GM12878 (cell line): ENCODE results near the gene LHX5. TPM values are rescaled to one million over a fixed set of nuclear protein-coding genes. Genes with fewer than 3 reads are reported as not detected.

Source experiments
- ATAC-seq: fragments of 200-7000 bp; cut with Tn5 transposase; 3 replicates; pipeline ENCODE4 v1.9.1; 2020; ENCODE audit warnings: mild to moderate bottlenecking, moderate library complexity
- BruUV-seq: library from RNA; stranded (reverse); fragments of 400-500 nt; replicated peaks from 2 replicates; lab custom pipeline; 2021; lab: Mats Ljungman, UMichigan
- CTCF ChIA-PET: fragments of 300-600 bp; sonication (Branson Sonifier 250); formaldehyde crosslinking; extraction: SDS; loops from one replicate; lab custom pipeline; 2021; ENCODE audit warnings: inconsistent platforms; lab: Yijun Ruan, JAX
- POLR2A ChIA-PET: fragments of 350-600 bp; formaldehyde crosslinking; extraction: SDS; loops from one replicate; lab custom pipeline; 2021; ENCODE audit warnings: inconsistent platforms; lab: Charles Lee
- RAD21 ChIA-PET: fragments of 300-600 bp; sonication (Branson Sonifier 250); formaldehyde crosslinking; loops from one replicate; lab custom pipeline; 2023; ENCODE audit warnings: antibody characterized with exemption; ENCODE audit not compliant: unreplicated experiment; lab: Charles Lee
- SMC1A ChIA-PET: fragments of 300-600 bp; sonication (Branson Sonifier 250); formaldehyde crosslinking; loops from one replicate; lab custom pipeline; 2023; ENCODE audit not compliant: unreplicated experiment, uncharacterized antibody; lab: Charles Lee
- DNase-seq: peaks from one replicate; pipeline ENCODE4 v3.0.0-alpha.2; 2011; ENCODE audit warnings: low read depth, low spot score
- FAIRE-seq: peaks from 3 replicates; lab custom pipeline; 2011; peaks lifted over from hg19 to GRCh38; lab: Jason Lieb, UNC
- H2AFZ ChIP-seq: 2 replicates; pipeline ENCODE4 v1.6.0; 2011; ENCODE audit warnings: low read depth, low read length, control low read depth; ENCODE audit not compliant: control insufficient read depth
- H3K27ac ChIP-seq: 2 replicates; pipeline ENCODE4 v1.5.1; 2011; ENCODE audit warnings: control low read depth; ENCODE audit not compliant: control insufficient read depth, insufficient read depth
- H3K27me3 ChIP-seq, 2 experiments: replicated peaks in 1 of 2; 2 replicates each; pipeline versions ENCODE4 v1.6.0 to v1.6.1; 2011; ENCODE audit warnings: low read length in 1 of 2; ENCODE audit not compliant: control insufficient read depth in 2 of 2, insufficient read depth in 2 of 2
- H3K36me3 ChIP-seq, 2 experiments: 2 replicates each; pipeline ENCODE4 v1.5.1; 2011; ENCODE audit warnings: low read length in 1 of 2; ENCODE audit not compliant: control insufficient read depth in 2 of 2, insufficient read depth in 2 of 2
- H3K4me1 ChIP-seq: 2 replicates; pipeline ENCODE4 v1.6.1; 2011; ENCODE audit warnings: mild to moderate bottlenecking, low read length, moderate library complexity, mixed read lengths; ENCODE audit not compliant: control insufficient read depth, insufficient read depth
- H3K4me2 ChIP-seq: 2 replicates; pipeline ENCODE4 v1.6.0; 2011; ENCODE audit warnings: control low read depth; ENCODE audit not compliant: control insufficient read depth, insufficient read depth
- H3K4me3 ChIP-seq: fragments of 200-600 bp; sonication (generic); 2 replicates; pipeline ENCODE4 v1.5.1; 2016
- H3K79me2 ChIP-seq: 2 replicates; pipeline ENCODE4 v1.6.0; 2011; ENCODE audit warnings: low read length; ENCODE audit not compliant: control insufficient read depth, insufficient read depth
- H3K9ac ChIP-seq: 2 replicates; pipeline ENCODE4 v1.8.0; 2011; ENCODE audit warnings: low read length, control low read depth, mixed read lengths; ENCODE audit not compliant: control insufficient read depth, insufficient read depth
- H3K9me3 ChIP-seq: replicated peaks from 3 replicates; pipeline ENCODE4 v1.5.1; 2011; ENCODE audit warnings: mild to moderate bottlenecking, low read length; ENCODE audit not compliant: control insufficient read depth, insufficient read depth
- H4K20me1 ChIP-seq: 2 replicates; pipeline ENCODE4 v1.6.0; 2011; ENCODE audit not compliant: control insufficient read depth, insufficient read depth
- ATF7 ChIP-seq: fragments of 450-650 bp; IDR thresholded peaks from 2 replicates; pipeline ENCODE4 v1.6.1; 2016; ENCODE audit warnings: low read depth, mild to moderate bottlenecking
- BCL11A ChIP-seq: IDR thresholded peaks from 2 replicates; pipeline ENCODE4 v1.6.1; 2011; ENCODE audit warnings: low read depth, low read length
- BCL3 ChIP-seq: IDR thresholded peaks from 2 replicates; pipeline ENCODE4 v1.6.1; 2011; ENCODE audit warnings: borderline replicate concordance, low read depth, mild to moderate bottlenecking, moderate library complexity, low read length; ENCODE audit not compliant: insufficient read depth, poor library complexity, severe bottlenecking
- CEBPZ ChIP-seq: fragments of 150-350 bp; IDR thresholded peaks from 2 replicates; pipeline ENCODE4 v1.6.1; 2016; ENCODE audit warnings: low read depth, low read length
- CHD2 ChIP-seq: IDR thresholded peaks from 2 replicates; pipeline ENCODE4 v1.6.1; 2011; ENCODE audit warnings: low read depth, low read length, improper control_type of control experiment, borderline replicate concordance
- HDAC6 ChIP-seq: fragments of 200-600 bp; sonication (generic); IDR thresholded peaks from one replicate; pipeline ENCODE4 v1.8.0; 2017; ENCODE audit warnings: antibody characterized with exemption; ENCODE audit not compliant: unreplicated experiment
- MYC ChIP-seq: IDR thresholded peaks from 2 replicates; pipeline ENCODE4 v1.6.1; 2011; ENCODE audit warnings: mild to moderate bottlenecking, low read length, moderate library complexity, inconsistent platforms; ENCODE audit not compliant: insufficient read depth, insufficient replicate concordance, insufficient read length, severe bottlenecking
- NR2F1 ChIP-seq: fragments of 450-650 bp; conservative IDR thresholded peaks from 2 replicates; pipeline ENCODE4 v1.6.1; 2017; ENCODE audit warnings: mild to moderate bottlenecking
- PKNOX1 ChIP-seq: fragments of 450-650 bp; IDR thresholded peaks from 2 replicates; pipeline ENCODE4 v1.6.1; 2016; ENCODE audit warnings: mild to moderate bottlenecking
- SMARCA5 ChIP-seq: fragments of 450-650 bp; IDR thresholded peaks from 2 replicates; pipeline ENCODE4 v1.6.1; 2017; ENCODE audit warnings: mild to moderate bottlenecking
- ZNF622 ChIP-seq: fragments of 450-650 bp; IDR thresholded peaks from 2 replicates; pipeline ENCODE4 v1.6.1; 2017; ENCODE audit warnings: mild to moderate bottlenecking, inconsistent platforms
- WGBS: methylation state at CpG from one replicate; pipeline ENCODE4 v1.1.6; 2016; ENCODE audit warnings: low lambda C conversion rate; ENCODE audit not compliant: insufficient replicate concordance, insufficient coverage; ENCODE audit errors: missing lambda C conversion rate; 5-methylcytosine and 5-hydroxymethylcytosine counted together
- in situ Hi-C: fragments of 300-500 bp; cut with MboI; formaldehyde crosslinking; loops from 9 replicates; pipeline ENCODE4 v1.14.3; 2018; ENCODE audit warnings: mixed read lengths
- intact Hi-C: fragments of 100-400 bp; cut with micrococcal nuclease; formaldehyde crosslinking; loops from one replicate; pipeline ENCODE4 v1.14.2; 2022; ENCODE audit not compliant: unreplicated experiment
- polyA plus RNA-seq, 11 experiments: library from polyadenylated mRNA; depleted of rRNA in 4 of 11; unstranded in 6 of 11; stranded (reverse) in 5 of 11; fragments of >200 nt; fragmentation: Nextera tagmentation in 4 of 11; fragmentation: Illumina TruSeq in 1 of 11; extraction: Ambion mirVana in 4 of 11; extraction: Trizol in 1 of 11; gene quantifications; 1 replicate in 1 of 11; 2 replicates in 10 of 11; pipeline versions ENCODE4 v1.2.1 to v1.2.3, GENCODE V29; 2011 to 2016; ENCODE audit warnings: inconsistent platforms in 2 of 11, missing spikeins in 2 of 11, low read depth in 1 of 11
- total RNA-seq, 4 experiments: library from RNA; depleted of rRNA in 3 of 4; stranded (reverse); fragments of >200 nt in 3 of 4; fragmentation: Illumina TruSeq in 1 of 4; extraction: Trizol in 1 of 4; gene quantifications; 2 replicates each; pipeline versions ENCODE4 v1.2.1 to v1.2.3, GENCODE V29; 2013 to 2021
- TF ChIP-seq, protein P1 (sequence below): fragments of 450-650 bp; IDR thresholded peaks from 2 replicates; pipeline ENCODE4 v1.6.1; 2016; ENCODE audit warnings: mild to moderate bottlenecking, moderate library complexity, borderline replicate concordance

The LHX5 gene
- total and polyA plus RNA-seq, 10 of the 15 experiments (the other 5 are each of a cell fraction or from before 2014, with no cell fraction given), result 0.03 TPM; not detected in 9

GRCh38 chr12:113505941-113506340 lies 34.3 kb upstream of the LHX5 start:
- Histone ChIP-seq H3K4me3 (no peak overlapping the region), H2AFZ (no peak overlapping the region), H3K79me2 (no peaks in the 10 kb centered on the region), H3K9me3 (no peaks in the 10 kb centered on the region), H3K4me1 (no peaks in the 10 kb centered on the region), H3K27ac (no peak overlapping the region), H4K20me1 (no peaks in the 10 kb centered on the region), H3K9ac (no peak overlapping the region), H3K36me3 (no peaks in the 10 kb centered on the region), H3K27me3 (no peaks in the 10 kb centered on the region; a peak in 2 of 4 replicates), H3K4me2 (no peak overlapping the region)
- 28% methylated on average over 7 of the region's 7 CpGs for WGBS
- BruUV-seq, result no TSS peak
- ATAC-seq, result no peak
- ChIA-PET SMC1A (no interaction called here), CTCF (no interaction called here), RAD21 (no interaction called here), POLR2A (no interaction called here)
- no peak for DNase-seq
- in situ Hi-C loops, result no loop called here
- no peak for FAIRE-seq
- intact Hi-C loops, result no loop called here
- TF ChIP-seq BCL3, result no peak
- TF ChIP-seq CEBPZ, result no peak
- TF ChIP-seq NR2F1, result no peak
- TF ChIP-seq ZNF622, result no peak
- TF ChIP-seq, protein P1, sequence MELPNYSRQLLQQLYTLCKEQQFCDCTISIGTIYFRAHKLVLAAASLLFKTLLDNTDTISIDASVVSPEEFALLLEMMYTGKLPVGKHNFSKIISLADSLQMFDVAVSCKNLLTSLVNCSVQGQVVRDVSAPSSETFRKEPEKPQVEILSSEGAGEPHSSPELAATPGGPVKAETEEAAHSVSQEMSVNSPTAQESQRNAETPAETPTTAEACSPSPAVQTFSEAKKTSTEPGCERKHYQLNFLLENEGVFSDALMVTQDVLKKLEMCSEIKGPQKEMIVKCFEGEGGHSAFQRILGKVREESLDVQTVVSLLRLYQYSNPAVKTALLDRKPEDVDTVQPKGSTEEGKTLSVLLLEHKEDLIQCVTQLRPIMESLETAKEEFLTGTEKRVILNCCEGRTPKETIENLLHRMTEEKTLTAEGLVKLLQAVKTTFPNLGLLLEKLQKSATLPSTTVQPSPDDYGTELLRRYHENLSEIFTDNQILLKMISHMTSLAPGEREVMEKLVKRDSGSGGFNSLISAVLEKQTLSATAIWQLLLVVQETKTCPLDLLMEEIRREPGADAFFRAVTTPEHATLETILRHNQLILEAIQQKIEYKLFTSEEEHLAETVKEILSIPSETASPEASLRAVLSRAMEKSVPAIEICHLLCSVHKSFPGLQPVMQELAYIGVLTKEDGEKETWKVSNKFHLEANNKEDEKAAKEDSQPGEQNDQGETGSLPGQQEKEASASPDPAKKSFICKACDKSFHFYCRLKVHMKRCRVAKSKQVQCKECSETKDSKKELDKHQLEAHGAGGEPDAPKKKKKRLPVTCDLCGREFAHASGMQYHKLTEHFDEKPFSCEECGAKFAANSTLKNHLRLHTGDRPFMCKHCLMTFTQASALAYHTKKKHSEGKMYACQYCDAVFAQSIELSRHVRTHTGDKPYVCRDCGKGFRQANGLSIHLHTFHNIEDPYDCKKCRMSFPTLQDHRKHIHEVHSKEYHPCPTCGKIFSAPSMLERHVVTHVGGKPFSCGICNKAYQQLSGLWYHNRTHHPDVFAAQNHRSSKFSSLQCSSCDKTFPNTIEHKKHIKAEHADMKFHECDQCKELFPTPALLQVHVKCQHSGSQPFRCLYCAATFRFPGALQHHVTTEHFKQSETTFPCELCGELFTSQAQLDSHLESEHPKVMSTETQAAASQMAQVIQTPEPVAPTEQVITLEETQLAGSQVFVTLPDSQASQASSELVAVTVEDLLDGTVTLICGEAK, result no peak
- no peak for TF ChIP-seq PKNOX1
- TF ChIP-seq BCL11A, result no peak
- TF ChIP-seq HDAC6, result no peak
- TF ChIP-seq MYC, result no peak
- no peak for TF ChIP-seq SMARCA5
- TF ChIP-seq ATF7, result no peak
- TF ChIP-seq CHD2, result no peak
